NK-92 (cell line): ENCODE data around the gene UBE2QL1.

Source experiments
- DNase-seq: peaks from one replicate; lab custom pipeline; 2025; ENCODE audit not compliant: unreplicated experiment; lab: John Stamatoyannopoulos, UW

Gene UBE2QL1

GRCh38 chr5:6522923-6523322, 74.3 kb downstream of the UBE2QL1 start:
- DNase-seq = no peak

DNA sequence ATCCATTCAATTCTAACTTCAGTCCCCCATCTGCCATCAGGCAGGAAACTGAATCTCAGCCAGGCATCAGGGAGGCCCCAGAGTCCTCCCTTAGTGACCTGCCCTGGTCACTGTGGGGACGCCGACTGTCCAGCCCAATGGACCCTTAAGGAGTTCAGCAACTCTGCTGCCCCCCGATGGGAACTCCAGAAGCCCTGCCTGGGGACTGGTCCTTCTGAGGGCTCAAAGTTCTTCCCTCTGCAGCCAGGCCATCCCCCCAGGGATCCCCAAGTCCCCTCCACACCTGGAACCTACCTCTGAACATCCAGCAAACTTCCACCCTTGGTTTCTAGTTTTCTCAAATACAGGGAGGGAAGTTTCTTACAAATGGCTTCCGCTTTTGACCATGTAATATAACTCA, 76.8 kb downstream of the UBE2QL1 start:
- DNase-seq = no peak

DNA sequence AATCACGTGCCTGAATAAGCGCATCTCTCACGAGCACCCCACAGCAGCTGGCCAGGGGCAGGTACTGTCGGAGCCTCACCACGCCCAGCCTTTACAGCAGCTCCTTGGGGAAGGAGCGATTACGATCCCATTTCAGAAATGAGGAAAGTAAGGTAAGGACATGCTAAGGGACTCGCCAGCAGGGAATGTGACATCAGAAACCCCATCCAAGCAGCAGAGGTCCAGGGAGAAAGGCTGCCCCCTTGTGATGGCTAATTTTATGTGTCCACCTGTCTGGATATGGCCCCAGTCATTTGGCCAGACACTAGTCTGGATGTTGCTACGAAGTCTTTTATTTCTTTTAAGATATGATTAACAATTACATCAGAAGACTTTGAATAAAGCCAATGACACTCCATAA, 77.3 kb downstream of the UBE2QL1 start:
- no peak for DNase-seq

GRCh38 chr5:6527749-6528455, 79.2 kb downstream of the UBE2QL1 start:
- no peak for DNase-seq

GRCh38 chr5:6535594-6535993, 86.9 kb downstream of the UBE2QL1 start:
- no peak for DNase-seq

GRCh38 chr5:6539060-6539459, 90.4 kb downstream of the UBE2QL1 start:
- DNase-seq = no peak

DNA sequence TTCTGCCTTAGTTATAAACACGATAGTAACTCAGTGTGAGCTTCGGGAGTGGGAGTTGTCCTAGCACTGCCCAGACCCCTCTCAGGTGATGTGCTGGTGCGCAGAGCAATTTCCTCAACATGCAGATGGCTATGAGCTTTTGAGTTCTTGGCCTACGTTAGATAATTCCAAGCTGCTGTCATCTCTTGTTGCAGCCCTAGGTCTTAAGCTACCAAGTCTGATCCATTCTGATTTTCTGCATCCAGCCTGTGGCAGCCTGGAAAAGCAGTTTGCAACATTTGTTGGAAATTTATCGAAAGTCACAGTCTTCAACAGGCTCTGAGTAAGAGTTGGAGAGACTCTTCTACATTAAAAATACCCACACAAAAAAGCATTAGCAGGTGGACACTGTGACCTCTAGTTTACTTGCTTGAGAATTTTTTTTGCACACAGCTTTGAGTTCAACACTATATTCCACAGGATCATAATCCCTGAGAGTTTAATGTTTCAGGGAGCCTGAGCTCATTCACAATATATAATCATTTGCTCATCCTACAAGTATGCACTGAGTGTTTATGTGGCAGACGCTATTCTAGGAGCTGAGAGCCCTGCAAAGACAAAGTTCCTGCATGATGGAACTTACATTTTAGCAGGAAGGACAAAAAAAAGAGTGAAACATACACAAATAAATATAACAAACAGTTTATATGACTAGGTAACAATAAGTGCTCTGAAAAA, 91.6 kb downstream of the UBE2QL1 start:
- no peak for DNase-seq

DNA sequence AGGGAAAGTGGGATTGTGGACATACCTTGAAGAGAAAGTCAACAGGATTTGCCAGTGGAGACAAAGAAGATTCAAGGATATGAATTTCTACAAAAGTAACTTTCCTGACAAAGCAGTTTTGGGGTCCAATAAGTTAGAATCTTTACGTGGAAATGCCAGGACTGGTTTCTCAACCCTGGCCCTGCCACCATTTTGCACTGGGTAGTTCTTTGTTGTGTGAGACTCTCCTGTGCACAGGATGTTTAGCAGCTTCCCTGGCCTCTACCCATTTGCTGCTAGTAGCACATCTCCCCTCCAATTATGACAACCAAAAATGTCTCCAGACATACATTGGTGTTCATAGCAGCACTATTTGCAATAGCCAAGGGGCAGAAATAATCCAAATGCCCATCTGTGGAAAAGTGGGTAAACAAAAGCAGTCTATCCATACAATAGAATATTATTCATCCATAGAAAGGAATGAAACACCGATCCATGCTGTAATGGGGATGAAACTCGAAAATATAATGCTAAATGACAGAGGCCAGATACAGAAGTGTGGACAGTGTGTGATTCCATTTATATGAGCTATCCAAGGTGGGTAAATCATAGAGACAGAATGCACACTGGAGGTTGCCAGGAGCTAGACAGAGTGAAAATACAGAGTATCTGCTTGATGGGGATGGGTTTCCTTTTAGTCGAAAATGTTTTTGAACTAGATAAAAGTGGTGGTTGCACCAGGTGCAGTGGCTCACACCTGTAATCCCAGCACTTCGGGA, 92.8 kb downstream of the UBE2QL1 start:
- no peak for DNase-seq

DNA sequence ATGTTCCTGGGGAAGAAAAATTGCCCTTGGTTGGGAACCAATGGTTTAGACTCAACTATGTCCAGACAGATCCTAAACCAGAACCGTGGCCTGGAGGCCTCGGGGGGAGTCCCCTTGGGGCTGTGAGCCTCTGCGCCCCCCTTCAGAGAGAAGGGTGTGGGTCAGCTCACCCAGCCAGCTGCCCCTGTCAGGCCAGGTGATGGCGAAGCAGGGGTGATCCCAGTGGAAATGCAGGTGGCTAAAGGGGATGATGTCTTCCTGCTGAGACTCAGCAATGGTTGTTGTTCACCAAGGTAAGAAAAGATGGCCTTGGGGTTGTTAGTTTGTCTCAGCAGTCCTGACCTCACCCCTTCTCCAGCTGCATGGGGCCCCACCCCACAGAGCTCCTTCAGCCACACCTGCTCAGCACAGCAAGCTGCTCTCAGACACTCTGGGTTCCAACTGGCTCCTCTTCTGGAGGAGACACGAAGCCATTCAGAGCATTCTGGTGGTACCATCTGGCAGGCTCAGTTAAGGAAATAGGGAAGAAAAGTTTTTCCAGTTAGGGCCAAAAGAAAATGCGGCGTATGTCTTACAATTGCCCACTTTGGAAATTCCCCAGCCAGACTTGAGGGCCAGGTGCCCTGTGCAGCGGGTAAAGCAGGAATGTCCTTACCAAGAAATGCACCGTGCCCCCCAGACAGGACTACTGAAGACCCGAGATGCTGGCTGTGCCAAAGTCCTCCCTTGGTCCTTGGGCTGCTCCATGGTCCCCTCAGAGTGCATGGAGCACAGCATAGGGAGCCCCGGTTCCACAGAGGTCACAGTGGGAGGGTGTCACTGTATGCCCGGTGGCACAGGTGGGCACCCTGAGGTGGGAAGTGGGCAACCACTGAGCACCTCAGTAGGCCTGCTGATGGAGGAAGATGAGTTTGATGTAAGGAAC, 94.0 kb downstream of the UBE2QL1 start:
- DNase-seq = no peak

GRCh38 chr5:6543346-6543730, 94.7 kb downstream of the UBE2QL1 start:
- no peak for DNase-seq

DNA sequence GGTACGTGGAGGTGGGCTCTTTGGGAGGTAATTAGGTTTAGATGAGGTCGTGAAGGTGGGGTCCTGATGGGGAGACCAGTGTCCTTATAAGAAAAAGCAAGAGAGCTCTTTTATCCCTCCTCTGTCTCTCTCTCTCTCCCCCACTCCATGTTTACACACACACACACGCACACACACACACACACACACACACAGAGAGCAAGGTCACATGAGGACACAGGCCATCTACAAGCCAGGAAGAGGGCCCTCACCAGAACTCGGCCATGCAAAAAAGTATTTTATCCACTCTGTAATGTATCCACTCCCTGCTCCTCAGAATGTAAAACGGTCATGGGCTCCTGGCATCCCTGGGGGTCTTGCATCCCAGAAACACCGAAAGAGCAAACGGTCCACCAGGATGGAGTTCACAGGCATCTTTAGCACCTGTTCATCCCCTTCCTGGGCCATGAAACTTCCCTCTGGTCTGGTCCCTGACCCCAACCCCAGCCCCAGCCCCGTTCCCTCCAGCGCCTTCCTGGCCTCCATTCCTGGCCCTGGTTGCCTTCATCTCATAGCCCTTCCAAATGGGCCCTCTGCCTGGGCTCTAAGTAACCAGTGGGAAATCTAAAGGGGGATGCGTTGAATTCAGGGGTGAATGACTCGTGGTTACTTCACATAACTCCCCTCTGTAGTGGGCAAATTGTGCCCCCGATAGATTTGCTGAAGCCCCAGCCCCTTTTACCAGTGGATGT, 95.3 kb downstream of the UBE2QL1 start:
- no peak for DNase-seq
